Bronchial epithelial cell (primary cell): ENCODE results near the gene ZNF519. TPM values are rescaled to one million over a fixed set of nuclear protein-coding genes. Genes with fewer than 3 reads are reported as not detected.
A peak's percentile ranks its signal among the peaks of the same experiment; 100 is the strongest.
"Not testable (repeated sequence)": the region's sequence is repeated elsewhere in the genome, so short reads cannot be mapped to it uniquely, and the experiment has no call there.

Experiments used
- DNase-seq: peaks from one replicate; pipeline ENCODE4 v3.0.0-alpha.2; 2010; ENCODE audit warnings: low read depth
- FAIRE-seq: peaks from 2 replicates; lab custom pipeline; 2011; peaks lifted over from hg19 to GRCh38; lab: Jason Lieb, UNC
- H3K27me3 ChIP-seq: 2 replicates; pipeline ENCODE4 v1.5.1; 2011; ENCODE audit warnings: low read length; ENCODE audit not compliant: control insufficient read depth, insufficient read depth
- H3K36me3 ChIP-seq: 2 replicates; pipeline ENCODE4 v1.5.1; 2011; ENCODE audit warnings: low read length; ENCODE audit not compliant: control insufficient read depth, insufficient read depth
- H3K4me3 ChIP-seq: 2 replicates; pipeline ENCODE4 v1.5.1; 2011; ENCODE audit warnings: mild to moderate bottlenecking, low read depth, low read length, control low read depth
- total RNA-seq: library from RNA; depleted of rRNA; stranded (reverse); fragments of >200 nt; gene quantifications from 2 replicates; pipeline ENCODE4 v1.2.1, GENCODE V29; 2014

The ZNF519 gene
- total RNA-seq, 1 donor from 2014 or later, result 1.3 TPM

GRCh38 chr18:14171301-14172141 lies 39.3 kb upstream of the ZNF519 start:
- not testable (repeated sequence) for FAIRE-seq, DNase-seq

GRCh38 chr18:14170367-14171036 lies 38.3 kb upstream of the ZNF519 start:
- not testable (repeated sequence) for H3K27me3 ChIP-seq, FAIRE-seq, DNase-seq, H3K36me3 ChIP-seq, H3K4me3 ChIP-seq

More at GRCh38 chr18:14171301-14172141, 39.3 kb upstream of the ZNF519 start:
- not testable (repeated sequence) for H3K36me3 ChIP-seq, H3K4me3 ChIP-seq, H3K27me3 ChIP-seq

DNA sequence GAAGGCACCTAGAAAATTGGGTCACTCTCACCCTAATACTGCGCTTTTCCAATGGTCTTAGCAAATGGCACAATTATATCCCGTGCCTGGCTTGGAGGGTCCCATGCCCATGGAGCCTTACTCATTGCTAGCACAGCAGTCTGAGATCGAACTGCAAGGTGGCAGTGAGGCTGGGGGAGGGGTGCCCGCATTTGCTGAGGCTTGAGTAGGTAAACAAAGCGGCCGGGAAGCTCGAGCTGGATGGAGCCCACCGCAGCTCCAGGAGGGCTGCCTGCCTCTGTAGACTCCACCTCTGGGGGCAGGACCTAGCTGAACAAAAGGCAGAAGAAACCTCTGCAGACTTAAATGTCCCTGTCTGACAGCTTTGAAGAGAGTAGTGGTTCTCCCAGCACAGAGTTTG lies 30.7 kb upstream of the ZNF519 start:
- H3K27me3 ChIP-seq, FAIRE-seq, H3K36me3 ChIP-seq, DNase-seq, H3K4me3 ChIP-seq: not testable (repeated sequence)

- H3K36me3 ChIP-seq, H3K27me3 ChIP-seq, H3K4me3 ChIP-seq, FAIRE-seq, DNase-seq: not testable (repeated sequence)
Measured at GRCh38 chr18:14151564-14152113, 19.4 kb upstream of the ZNF519 start.

- H3K4me3 ChIP-seq, H3K36me3 ChIP-seq, DNase-seq, H3K27me3 ChIP-seq: not testable (repeated sequence)
- FAIRE-seq, result peak; percentile 60
Measured at GRCh38 chr18:14150766-14151165, 18.5 kb upstream of the ZNF519 start.

DNA sequence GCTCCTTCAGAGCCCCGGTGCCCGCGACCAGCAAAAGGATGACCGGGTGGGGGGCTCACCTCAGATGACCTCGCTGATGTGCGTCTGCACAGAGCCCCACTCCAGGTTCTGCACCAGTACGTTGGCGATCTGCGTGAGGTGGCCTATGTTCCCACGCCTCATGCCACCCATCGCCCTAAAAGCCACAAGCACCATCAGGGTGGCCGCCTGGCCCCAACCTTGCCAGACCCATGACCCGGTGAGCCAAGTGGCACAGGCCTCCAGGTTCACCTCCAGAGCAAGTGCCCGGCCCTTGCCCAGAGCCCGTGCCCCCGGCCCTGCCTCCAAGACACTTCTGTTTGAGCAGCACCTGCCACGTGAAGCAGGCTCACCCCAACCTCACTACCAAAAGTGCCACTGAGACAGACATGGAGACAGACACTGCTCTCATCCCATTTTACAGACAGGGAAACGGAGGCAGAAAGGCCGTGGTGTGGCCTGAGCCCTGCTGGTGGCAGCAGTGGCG lies 17.7 kb upstream of the ZNF519 start:
- DNase-seq, FAIRE-seq, H3K27me3 ChIP-seq, H3K36me3 ChIP-seq, H3K4me3 ChIP-seq: not testable (repeated sequence)

- not testable (repeated sequence) for H3K36me3 ChIP-seq, DNase-seq, H3K27me3 ChIP-seq, FAIRE-seq, H3K4me3 ChIP-seq
Measured at GRCh38 chr18:14149121-14149850, 17.1 kb upstream of the ZNF519 start.

DNA sequence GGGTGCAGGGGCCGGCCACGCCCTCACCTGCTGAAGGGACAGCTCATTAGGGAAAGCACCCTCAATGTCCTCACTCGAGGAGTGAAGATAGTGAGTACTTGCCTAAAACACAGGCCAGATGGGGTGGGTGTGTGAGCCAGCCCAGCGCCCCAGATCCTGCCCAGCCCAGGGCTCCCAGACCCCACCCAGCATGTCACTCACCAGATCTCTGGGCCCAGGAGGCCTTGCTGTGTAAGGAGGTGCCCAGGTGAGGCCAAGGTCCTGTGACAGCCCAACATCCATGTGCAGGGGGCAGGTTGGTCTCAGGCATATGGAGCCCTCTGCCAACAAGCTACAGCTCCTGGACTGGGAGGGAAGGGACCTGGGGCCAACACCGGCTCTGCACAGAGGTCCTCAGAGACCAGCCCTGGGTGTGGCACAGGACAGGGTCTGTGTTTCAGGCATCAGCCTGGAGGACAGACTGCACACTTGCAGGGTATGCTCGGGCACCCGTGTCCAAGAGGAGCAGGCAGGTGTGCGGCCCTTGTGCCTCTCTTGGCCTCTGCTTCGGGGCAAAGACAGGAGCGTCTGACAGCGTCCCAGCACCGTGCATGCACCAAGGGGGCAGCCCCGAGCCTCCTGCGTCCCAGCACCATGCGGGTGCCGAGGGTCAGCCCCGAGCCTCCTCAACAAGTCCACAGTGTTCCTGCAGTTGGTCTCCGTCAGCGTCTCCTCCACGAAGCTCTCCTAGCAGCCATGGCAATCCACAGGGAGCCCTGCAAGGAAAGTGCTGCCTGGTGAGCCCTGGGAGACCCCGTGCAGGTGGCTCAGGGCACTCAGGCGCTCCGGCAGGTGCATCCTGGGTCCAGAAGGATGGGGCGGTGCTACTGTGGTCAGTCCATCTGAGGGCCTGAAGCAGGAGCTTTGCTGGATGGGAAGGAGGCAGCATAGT lies 16.0 kb upstream of the ZNF519 start:
- FAIRE-seq, result peak; percentile 40
- H3K36me3 ChIP-seq, H3K4me3 ChIP-seq, H3K27me3 ChIP-seq, DNase-seq: not testable (repeated sequence)

DNA sequence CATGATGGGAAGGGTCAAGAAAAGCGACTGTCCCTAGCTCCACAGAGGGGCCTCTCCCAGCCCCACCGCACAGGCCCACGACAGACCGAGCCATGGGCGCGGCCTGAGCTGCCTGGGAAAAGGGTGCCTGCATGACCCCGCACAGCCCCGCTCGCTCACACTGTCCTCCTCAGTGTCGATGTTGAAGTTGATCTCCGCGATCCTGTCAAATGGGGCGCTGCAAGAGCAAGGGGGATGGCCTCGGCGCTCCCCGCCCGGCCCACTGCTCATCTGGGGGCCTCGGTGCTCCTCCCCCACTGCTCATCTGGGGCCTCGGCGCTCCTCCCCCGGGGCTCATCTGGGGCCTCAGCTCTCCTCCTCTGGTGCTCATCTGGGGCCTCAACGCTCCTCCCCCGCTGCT lies 14.5 kb upstream of the ZNF519 start:
- H3K27me3 ChIP-seq, H3K4me3 ChIP-seq, DNase-seq, H3K36me3 ChIP-seq, FAIRE-seq: not testable (repeated sequence)

- FAIRE-seq, DNase-seq, H3K4me3 ChIP-seq, H3K27me3 ChIP-seq, H3K36me3 ChIP-seq: not testable (repeated sequence)
Measured at GRCh38 chr18:14145581-14146338, 13.5 kb upstream of the ZNF519 start.

DNA sequence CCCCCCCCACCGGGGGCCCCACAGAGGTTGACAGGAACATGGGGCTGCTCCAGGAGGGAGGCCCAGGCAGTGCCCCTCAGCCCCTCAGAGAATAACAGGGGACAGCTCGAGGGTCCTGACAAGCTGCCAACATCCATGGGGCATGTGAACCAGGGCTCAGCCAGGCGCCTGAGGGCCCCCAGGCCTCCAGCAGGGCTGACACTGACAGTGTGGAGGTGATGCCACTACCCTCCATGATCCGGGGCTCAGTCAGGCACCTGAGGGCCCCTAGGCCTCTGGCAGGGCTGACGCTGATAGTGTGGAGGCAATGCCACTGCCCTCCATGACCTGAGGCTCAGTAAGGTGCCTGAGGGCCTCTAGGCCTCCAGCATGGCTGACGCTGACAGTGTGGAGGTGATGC lies 12.8 kb upstream of the ZNF519 start:
- H3K4me3 ChIP-seq, H3K36me3 ChIP-seq, DNase-seq, H3K27me3 ChIP-seq, FAIRE-seq: not testable (repeated sequence)
